DND-41 (cell line): ENCODE data around the gene EXOC1.

Experiments used
- ATAC-seq: fragments of 200-7000 bp; cut with Tn5 transposase; 3 replicates; pipeline ENCODE4 v1.9.1; 2021; ENCODE audit warnings: low read depth; ENCODE audit not compliant: insufficient read depth
- DNase-seq: peaks from one replicate; pipeline ENCODE4 v3.0.0-alpha.2; 2020
- H2AFZ ChIP-seq: 2 replicates; pipeline ENCODE4 v1.6.0; 2012; ENCODE audit warnings: low read depth, low read length
- H3K27ac ChIP-seq: 2 replicates; pipeline ENCODE4 v1.5.1; 2012; ENCODE audit warnings: low read length, inconsistent platforms
- H3K27me3 ChIP-seq: fragments of 200-600 bp; sonication (generic); 2 replicates; pipeline ENCODE4 v1.6.0; 2012; ENCODE audit warnings: low read length, mild to moderate bottlenecking, inconsistent platforms; ENCODE audit not compliant: insufficient read depth, poor library complexity
- H3K36me3 ChIP-seq: 2 replicates; pipeline ENCODE4 v1.5.1; 2012; ENCODE audit warnings: low read length, inconsistent platforms; ENCODE audit not compliant: insufficient read depth
- H3K4me1 ChIP-seq: 2 replicates; pipeline ENCODE4 v1.5.1; 2012; ENCODE audit warnings: mild to moderate bottlenecking, low read length; ENCODE audit not compliant: insufficient read depth
- H3K4me2 ChIP-seq: 2 replicates; pipeline ENCODE4 v1.6.0; 2012; ENCODE audit warnings: mild to moderate bottlenecking, moderate library complexity, low read length, inconsistent platforms; ENCODE audit not compliant: insufficient read depth
- H3K4me3 ChIP-seq, 2 experiments: fragments of 200-600 bp in 1 of 2; shearing (Covaris generic) in 1 of 2; 2 replicates each; pipeline ENCODE4 v1.5.1; 2012 to 2016; ENCODE audit warnings: inconsistent platforms in 2 of 2, low read length in 2 of 2, mild to moderate bottlenecking in 2 of 2, low read depth in 1 of 2, moderate library complexity in 1 of 2
- H3K79me2 ChIP-seq: 2 replicates; pipeline ENCODE4 v1.6.0; 2012; ENCODE audit warnings: low read length, inconsistent platforms; ENCODE audit not compliant: insufficient read depth
- H3K9ac ChIP-seq: 2 replicates; pipeline ENCODE4 v1.6.0; 2012; ENCODE audit warnings: low read depth, mild to moderate bottlenecking, inconsistent platforms, low read length, moderate library complexity
- H3K9me3 ChIP-seq: 2 replicates; pipeline ENCODE4 v1.5.1; 2012; ENCODE audit warnings: low read length, moderate library complexity, mild to moderate bottlenecking, inconsistent platforms; ENCODE audit not compliant: insufficient read depth, severe bottlenecking
- H4K20me1 ChIP-seq: 2 replicates; pipeline ENCODE4 v1.6.0; 2012; ENCODE audit warnings: low read length; ENCODE audit not compliant: insufficient read depth
- CTCF ChIP-seq: IDR thresholded peaks from 2 replicates; pipeline ENCODE4 v1.5.1; 2012; ENCODE audit warnings: borderline replicate concordance, low read length, moderate library complexity, mild to moderate bottlenecking; ENCODE audit not compliant: poor library complexity, severe bottlenecking; ENCODE audit errors: extremely low read depth
- EZH2 ChIP-seq: IDR thresholded peaks from 3 replicates; pipeline ENCODE4 v1.6.1; 2012; ENCODE audit warnings: borderline replicate concordance, low read depth, mild to moderate bottlenecking, moderate library complexity, low read length, inconsistent platforms; ENCODE audit not compliant: severe bottlenecking

EXOC1 gene

GRCh38 chr4:55830048-55830447 is 23.4 kb upstream of the EXOC1 start:
- Histone ChIP-seq H3K4me1 (no peaks in the 10 kb centered on the region), H3K27ac (no peak overlapping the region), H3K9me3 (no peaks in the 10 kb centered on the region), H3K4me3 (no peak overlapping the region), H2AFZ (no peak overlapping the region), H3K9ac (no peak overlapping the region), H3K4me2 (no peak overlapping the region), H3K36me3 (no peaks in the 10 kb centered on the region), H3K79me2 (no peaks in the 10 kb centered on the region), H3K27me3 (peaks cover 3% of the 10 kb centered on the region), H4K20me1 (no peaks in the 10 kb centered on the region)
- no peak for TF ChIP-seq CTCF
- no peak for TF ChIP-seq EZH2
- no peak for DNase-seq
- no peak for ATAC-seq

- Histone ChIP-seq H3K27me3 (peaks cover 3% of the 10 kb centered on the region), H2AFZ (no peak overlapping the region), H3K27ac (no peak overlapping the region), H3K4me2 (no peak overlapping the region), H3K36me3 (no peaks in the 10 kb centered on the region), H3K9ac (no peak overlapping the region), H3K4me1 (no peaks in the 10 kb centered on the region), H3K4me3 (no peak overlapping the region), H3K9me3 (no peaks in the 10 kb centered on the region), H4K20me1 (no peaks in the 10 kb centered on the region), H3K79me2 (no peaks in the 10 kb centered on the region)
- no peak for ATAC-seq
- DNase-seq = no peak
- TF ChIP-seq EZH2 = no peak
- TF ChIP-seq CTCF = no peak
Observed at GRCh38 chr4:55830716-55831115, 22.7 kb upstream of the EXOC1 start.

GRCh38 chr4:55834086-55834795 is 19.2 kb upstream of the EXOC1 start:
- H3K9ac ChIP-seq = no peak overlapping the region
- H2AFZ ChIP-seq = no peak overlapping the region
- TF ChIP-seq CTCF = no peak
- TF ChIP-seq EZH2 = no peak
- no peaks in the 10 kb centered on the region for H4K20me1 ChIP-seq
- no peaks in the 10 kb centered on the region for H3K9me3 ChIP-seq
- no peak overlapping the region for H3K4me2 ChIP-seq
- H3K36me3 ChIP-seq = no peaks in the 10 kb centered on the region
- H3K27ac ChIP-seq = no peak overlapping the region
- DNase-seq (no peak), ATAC-seq (no peak)
- H3K27me3 ChIP-seq = peaks cover 2% of the 10 kb centered on the region
- no peaks in the 10 kb centered on the region for H3K4me1 ChIP-seq
- H3K79me2 ChIP-seq = no peaks in the 10 kb centered on the region
- no peak overlapping the region for H3K4me3 ChIP-seq

GRCh38 chr4:55837903-55838302 is 15.5 kb upstream of the EXOC1 start:
- Histone ChIP-seq H4K20me1 (no peaks in the 10 kb centered on the region), H3K36me3 (no peaks in the 10 kb centered on the region), H3K79me2 (no peaks in the 10 kb centered on the region), H3K4me2 (no peak overlapping the region), H3K27ac (no peak overlapping the region), H3K4me3 (no peak overlapping the region), H2AFZ (no peak overlapping the region), H3K9ac (no peak overlapping the region), H3K9me3 (no peaks in the 10 kb centered on the region), H3K4me1 (no peaks in the 10 kb centered on the region), H3K27me3 (no peaks in the 10 kb centered on the region)
- DNase-seq (no peak), ATAC-seq (no peak)
- TF ChIP-seq EZH2 (no peak), CTCF (no peak)
